Measurements from ENCODE around the gene RBX1. TPM values are rescaled to one million over a fixed set of nuclear protein-coding genes. Genes with fewer than 3 reads are reported as not detected.
A peak's percentile ranks its signal among the peaks of the same experiment; 100 is the strongest.

Gene RBX1
- total and polyA plus RNA-seq, 2 of the 8 experiments (the other 6 are each of a cell fraction or from before 2014, with no cell fraction given): 76.5 to 119 TPM

DNA sequence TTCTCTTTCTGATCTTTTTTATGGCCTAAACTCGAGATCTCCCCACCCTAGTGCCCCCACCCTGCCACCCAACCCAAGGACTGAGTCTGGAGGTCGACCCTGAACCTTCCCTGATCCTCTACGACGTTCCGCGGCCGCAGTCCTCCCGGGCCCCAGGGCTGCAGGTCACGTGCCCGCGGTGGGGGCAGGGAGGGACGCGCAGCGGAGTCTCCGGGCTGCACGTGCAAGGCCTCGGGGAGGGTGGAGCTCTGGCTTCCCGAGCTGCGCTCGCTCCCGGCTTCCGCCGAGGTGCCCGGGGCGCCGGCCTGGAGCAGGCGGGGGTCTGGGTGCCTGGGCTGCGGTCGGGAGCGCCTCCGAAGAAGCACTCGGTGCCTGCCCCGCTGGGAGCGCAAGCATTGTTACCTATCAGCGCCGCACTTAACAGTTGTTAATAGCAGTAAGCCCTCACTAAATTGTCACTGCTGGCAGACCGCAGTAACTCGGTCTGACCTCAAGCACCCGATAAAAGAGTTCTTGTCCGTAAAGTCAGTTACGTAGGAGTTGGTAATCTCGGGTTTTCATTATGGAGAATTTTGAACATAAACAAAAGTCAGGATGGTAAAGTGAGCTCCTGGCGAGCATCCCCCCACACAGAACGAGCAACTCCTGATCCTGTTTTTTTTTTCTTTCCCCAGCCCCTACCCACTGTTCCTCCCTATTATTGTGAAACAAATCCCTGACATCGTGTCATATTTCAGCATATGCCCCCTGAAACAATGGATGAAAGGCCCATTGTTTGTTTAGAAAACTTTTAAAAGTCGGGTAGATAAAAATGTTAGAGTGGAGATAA lies 71.5 kb downstream of the RBX1 start:
- Histone ChIP-seq H2AK5ac (ENCODE audit: low read depth, low read length) (no peak overlapping the region), H2BK15ac (ENCODE audit: low read length) (no peak overlapping the region), H3K4ac (replicated peaks; ENCODE audit: insufficient read length, low read depth, low read length) (peak overlapping the region; percentile 44), H3K56ac (replicated peaks; ENCODE audit: insufficient read length, low read depth, low read length) (peak overlapping the region; percentile 64), H3K4me1 (replicated peaks in 1 of 4; ENCODE audit: control insufficient read depth in 3 of 4, insufficient read depth in 4 of 4, low read length in 3 of 4) (peaks cover 0 to 11% (median 5%) of the 10 kb centered on the region in 4 experiments; a peak in 6 of 7 replicates), H3K23ac (ENCODE audit: insufficient read length) (no peak overlapping the region), H3K18ac (ENCODE audit: extremely low read depth, low read length) (peak overlapping the region; percentile 83), H3K79me2 (ENCODE audit: control insufficient read depth in 1 of 2, insufficient read depth in 2 of 2, low read length in 2 of 2) (no peaks in the 10 kb centered on the region), H3K4me2 (ENCODE audit: insufficient read depth in 1 of 2, low read depth in 2 of 2, low read length in 2 of 2) (peak overlapping the region; percentile 67 to 88), H3K9ac (replicated peaks in 1 of 4; ENCODE audit: extremely low read depth in 1 of 4, low read depth in 3 of 4, low read length in 3 of 4) (peak overlapping the region; percentile 64 to 97 (median 84)), H3K4me3 (ENCODE audit: extremely low read depth in 1 of 4, insufficient read depth in 2 of 4, low read depth in 3 of 4, low read length in 4 of 4) (peak overlapping the region; percentile 35 to 79 (median 53)), H3K14ac (ENCODE audit: insufficient read length) (no peak overlapping the region), H4K91ac (replicated peaks; ENCODE audit: insufficient read length, low read length) (peak overlapping the region; percentile 84), H2AFZ (ENCODE audit: low read length) (peak overlapping the region; percentile 6), H2BK12ac (ENCODE audit: low read depth, low read length) (peak overlapping the region; percentile 75; the same call in 1 of the 2 replicates), H4K5ac (ENCODE audit: insufficient read length, low read depth, low read length) (peak overlapping the region; percentile 78), H3K9me3 (ENCODE audit: insufficient read depth in 2 of 2, low read depth in 1 of 2, low read length in 1 of 2) (no peaks in the 10 kb centered on the region), H3K79me1 (ENCODE audit: low read depth, low read length) (no peaks in the 10 kb centered on the region), H3K23me2 (ENCODE audit: low read depth, low read length) (peaks cover 6% of the 10 kb centered on the region; the same call in 1 of the 2 replicates), H4K8ac (ENCODE audit: extremely low read depth, insufficient read depth, low read length) (peak overlapping the region; percentile 99), H4K20me1 (replicated peaks in 1 of 2; ENCODE audit: control insufficient read depth in 1 of 2, insufficient read depth in 2 of 2, low read length in 2 of 2) (no peaks in the 10 kb centered on the region), H3K27ac (ENCODE audit: low read depth, low read length) (peak overlapping the region; percentile 95), H3K27me3 (replicated peaks in 1 of 4; ENCODE audit: control insufficient read depth in 3 of 4, extremely low read depth in 1 of 4, insufficient read depth in 3 of 4, low read length in 3 of 4) (peaks cover 0 to 2% (median 0%) of the 10 kb centered on the region in 4 experiments; a peak in 2 of 7 replicates), H2BK20ac (ENCODE audit: low read length) (no peak overlapping the region; the same call in 1 of the 2 replicates), H3K36me3 (ENCODE audit: control insufficient read depth in 2 of 4, insufficient read depth in 4 of 4, low read length in 3 of 4) (no peaks in the 10 kb centered on the region; a peak in 1 of 8 replicates), H2BK5ac (ENCODE audit: low read depth, low read length) (peak overlapping the region; percentile 21; the same call in 1 of the 2 replicates), H2BK120ac (replicated peaks; ENCODE audit: low read depth, low read length) (peak overlapping the region; percentile 66)
- ChIA-PET CTCF (ENCODE audit: partially characterized antibody) (interaction anchor here (0.6 to 1.6 kb wide), 2 partner anchors 10 to 26 kb away, joined by 3 to 4 read pairs; no protein-coding TSS in a partner anchor), POLR2A (ENCODE audit: partially characterized antibody) (interaction anchor here (0.6 to 4.8 kb wide), 37 partner anchors 8 to 311 kb away, joined by 3 to 59 read pairs (median 6); partner anchors contain the start of genes EP300, RANGAP1 and RBX1)
- DNase-seq (ENCODE audit: low read depth in 1 of 2, low spot score in 2 of 2) (peak; percentile 82 to 92), FAIRE-seq (peak; percentile 42)
- WGBS, 2 experiments (ENCODE audit: extremely low coverage in 1 of 2, insufficient coverage in 1 of 2, insufficient read length in 1 of 2, insufficient replicate concordance in 2 of 2, low coverage in 1 of 2, low lambda C conversion rate in 2 of 2, missing lambda C conversion rate in 1 of 2): 3 to 100% methylated on average over 1 to 46 of the region's 46 CpGs
- 0 out of 2 replicates have a peak, but pooled peaks have one; percentile 46 for TF ChIP-seq GABPA (IDR thresholded peaks at IDR 0.05; ENCODE audit: borderline replicate concordance, insufficient read depth, low read length)
- TF ChIP-seq RXRA (IDR thresholded peaks at IDR 0.05; ENCODE audit: insufficient read depth, low read depth, low read length): 0 out of 2 replicates have a peak, but pooled peaks have one; percentile 7
- TF ChIP-seq RFX5 (IDR thresholded peaks at IDR 0.05; ENCODE audit: borderline replicate concordance, low read depth, low read length): no peak
- TF ChIP-seq MAX (IDR thresholded peaks at IDR 0.05): peak; percentile 99
- peak; percentile 79; the same call in 1 of the 2 replicates for TF ChIP-seq RBBP5 (IDR thresholded peaks at IDR 0.05; ENCODE audit: borderline replicate concordance, low read depth, low read length)
- peak; percentile 79; the same call in 1 of the 2 replicates for TF ChIP-seq TBP (IDR thresholded peaks at IDR 0.05; ENCODE audit: low read depth, low read length)
- TF ChIP-seq ASH2L (IDR thresholded peaks at IDR 0.05; ENCODE audit: low read length): peak; percentile 48
- TF ChIP-seq POLR2AphosphoS5 (IDR thresholded peaks at IDR 0.05; ENCODE audit: low read depth, low read length): peak; percentile 89
- TF ChIP-seq CHD2 (IDR thresholded peaks at IDR 0.05; ENCODE audit: low read length): peak; percentile 72
- TF ChIP-seq GTF2F1 (IDR thresholded peaks at IDR 0.05; ENCODE audit: borderline replicate concordance, low read depth, low read length): peak; percentile 78; the same call in 1 of the 2 replicates
